HG02642 (cell line): ENCODE measurements around the gene GSTA5.
A peak's percentile ranks its signal among the peaks of the same experiment; 100 is the strongest.
"Not testable (repeated sequence)": the region's sequence is repeated elsewhere in the genome, so short reads cannot be mapped to it uniquely, and the experiment has no call there.

Experiments used
- ATAC-seq: cut with Tn5 transposase; IDR thresholded peaks from one replicate; pipeline ENCODE4 v1.9.1; 2021; ENCODE audit warnings: mild to moderate bottlenecking; ENCODE audit not compliant: unreplicated experiment, poor library complexity

Gene GSTA5

DNA sequence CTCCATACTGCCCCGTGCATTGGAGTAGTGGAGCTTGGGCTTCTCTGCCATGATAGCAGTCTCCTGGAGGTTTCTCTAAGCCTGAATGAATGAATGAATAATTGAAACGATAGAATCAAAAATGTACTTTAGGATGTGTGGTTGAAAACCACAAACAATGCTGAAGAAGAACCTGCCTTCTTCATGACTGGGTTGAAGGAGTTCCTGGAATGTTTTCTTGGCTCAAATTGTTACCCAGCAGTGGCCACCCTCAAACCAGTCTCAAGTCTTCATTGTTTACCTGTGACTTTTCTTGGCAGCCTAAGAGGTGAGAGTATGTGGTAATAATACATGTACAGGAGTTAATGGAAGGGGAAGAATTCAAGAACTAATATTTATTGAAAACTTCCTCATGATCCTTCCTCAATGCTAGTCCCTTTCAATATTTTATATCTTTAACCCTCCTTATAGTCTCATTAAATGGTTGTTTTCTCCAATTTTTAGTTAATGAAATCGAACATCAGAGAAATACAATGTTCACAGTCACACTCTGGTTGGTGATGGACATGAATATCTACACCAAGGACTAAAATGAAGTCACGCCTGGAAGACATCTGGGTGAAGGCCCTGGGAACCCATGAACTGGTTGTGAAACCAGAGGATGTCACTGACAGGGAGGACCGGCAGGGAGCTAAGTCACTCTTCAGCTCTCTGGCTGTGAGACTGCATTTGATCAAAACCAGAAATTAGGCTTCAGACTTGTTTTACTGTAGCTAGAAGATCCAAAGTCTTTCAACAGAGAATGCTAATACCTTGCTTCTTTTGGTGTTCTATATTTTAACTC lies at the start of gene GSTA5:
Gene GSTA5 (minus strand): TSS at position 51 of the 823 bp plus-strand sequence.
- no peak for ATAC-seq

DNA sequence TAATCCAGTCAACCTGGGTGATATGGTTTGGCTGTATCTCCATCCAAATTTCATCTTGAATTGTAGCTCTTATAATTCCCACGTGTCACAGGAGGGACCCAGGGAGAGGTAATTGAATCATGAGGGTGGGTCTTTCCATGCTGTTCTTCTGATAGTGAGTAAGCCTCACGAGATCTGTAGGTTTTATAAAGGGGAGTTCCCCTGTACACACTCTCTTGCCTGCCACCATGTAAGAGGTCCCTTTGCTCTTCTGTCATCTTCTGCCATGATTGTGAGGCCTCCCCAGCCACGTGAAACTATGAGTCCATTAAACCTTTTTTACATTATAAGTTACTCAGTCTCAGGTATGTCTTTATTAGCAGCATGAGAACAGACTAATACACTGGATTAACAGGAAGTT lies 49.4 kb upstream of the GSTA5 start:
- ATAC-seq = no peak

DNA sequence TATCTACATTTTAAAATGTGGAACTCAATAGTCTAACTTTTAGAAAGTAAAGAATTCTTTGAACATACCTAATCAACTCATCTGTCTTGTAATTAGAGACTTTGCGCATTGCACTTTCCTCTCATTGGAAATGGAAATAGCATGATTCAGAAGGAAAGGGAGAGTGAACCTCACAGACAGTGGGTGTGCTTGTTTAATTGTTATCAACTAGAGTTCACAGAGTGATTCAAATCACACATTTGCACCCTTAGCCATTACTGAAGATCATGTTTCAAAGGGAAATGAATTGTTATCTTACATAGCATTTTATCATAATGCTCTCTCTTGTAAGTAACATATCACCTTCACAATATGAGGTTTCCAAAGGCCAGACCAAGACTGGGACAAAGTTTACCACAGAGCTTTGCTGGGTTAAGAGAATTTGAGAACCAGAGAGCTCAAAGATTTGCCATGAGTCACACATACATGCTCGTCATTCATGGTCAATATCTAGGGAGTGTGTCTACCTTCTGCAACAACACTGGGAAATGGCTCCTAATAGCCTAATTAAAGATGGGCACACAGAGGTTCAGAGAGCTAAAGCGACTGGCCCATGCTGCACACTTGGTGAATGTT lies 47.4 kb upstream of the GSTA5 start:
- no peak for ATAC-seq

GRCh38 chr6:52881996-52882841 lies 41.6 kb upstream of the GSTA5 start:
- ATAC-seq = peak; percentile 99

- ATAC-seq = no peak
Measured at GRCh38 chr6:52881662-52881995, 41.0 kb upstream of the GSTA5 start.

DNA sequence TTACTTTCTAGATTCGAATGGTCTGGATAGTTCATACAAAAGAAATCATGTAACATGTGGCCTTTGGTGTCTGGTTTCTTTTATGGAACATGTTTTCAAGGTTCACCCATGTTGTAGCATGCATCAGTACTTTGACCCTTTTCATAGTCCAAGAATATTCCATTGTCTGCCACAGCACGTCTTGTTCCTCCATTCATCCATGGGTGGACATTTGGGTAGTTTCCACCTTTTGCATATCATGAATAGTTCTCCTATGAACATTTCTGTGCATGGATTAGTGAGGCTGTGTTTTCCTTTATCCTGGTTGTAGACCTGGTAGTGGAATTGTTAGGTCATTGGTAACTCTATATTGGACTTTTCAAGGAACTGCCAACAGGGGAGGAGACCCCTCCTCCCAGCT lies 37.2 kb upstream of the GSTA5 start:
- no peak for ATAC-seq

- no peak for ATAC-seq
Measured at GRCh38 chr6:52877168-52877567, 36.6 kb upstream of the GSTA5 start.

GRCh38 chr6:52876056-52876787 lies 35.6 kb upstream of the GSTA5 start:
- no peak for ATAC-seq

DNA sequence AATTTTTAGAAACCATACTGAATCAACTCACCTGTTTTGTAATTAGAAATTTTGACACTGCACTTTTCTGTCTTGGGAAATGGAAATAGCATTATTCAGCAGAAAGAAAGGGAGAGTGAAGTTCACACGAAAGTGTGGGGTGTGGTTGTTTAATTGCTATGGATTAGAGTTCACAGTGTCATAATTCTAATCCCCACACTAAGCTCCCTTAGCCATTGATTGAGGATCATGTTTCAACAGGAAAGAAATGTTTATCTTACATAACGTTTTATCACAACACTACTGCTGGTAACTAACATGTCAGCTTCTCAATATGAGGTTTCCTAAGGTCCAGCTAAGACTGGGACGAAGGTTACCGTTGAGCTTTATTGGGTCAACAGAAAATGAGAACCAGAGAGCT lies 31.4 kb upstream of the GSTA5 start:
- ATAC-seq = no peak

DNA sequence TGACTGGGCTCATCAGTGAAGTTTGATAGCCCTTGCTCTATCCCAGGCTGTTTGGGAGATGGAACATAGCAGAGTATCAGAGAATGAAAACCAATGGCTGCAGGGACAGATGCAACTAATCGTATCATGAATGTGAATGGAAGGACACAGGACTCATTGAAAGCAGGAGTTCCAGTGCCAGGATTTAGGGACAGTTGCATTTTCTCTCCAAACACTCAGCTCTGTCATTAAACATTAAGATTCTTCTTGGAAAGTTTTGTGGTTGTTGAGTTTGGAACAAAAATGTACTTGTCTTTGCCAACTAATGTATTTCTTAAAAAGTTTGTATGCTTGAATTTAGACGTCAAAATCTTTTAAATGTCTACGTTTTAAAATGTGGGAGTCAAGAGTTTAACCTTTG lies 31.0 kb upstream of the GSTA5 start:
- no peak for ATAC-seq

DNA sequence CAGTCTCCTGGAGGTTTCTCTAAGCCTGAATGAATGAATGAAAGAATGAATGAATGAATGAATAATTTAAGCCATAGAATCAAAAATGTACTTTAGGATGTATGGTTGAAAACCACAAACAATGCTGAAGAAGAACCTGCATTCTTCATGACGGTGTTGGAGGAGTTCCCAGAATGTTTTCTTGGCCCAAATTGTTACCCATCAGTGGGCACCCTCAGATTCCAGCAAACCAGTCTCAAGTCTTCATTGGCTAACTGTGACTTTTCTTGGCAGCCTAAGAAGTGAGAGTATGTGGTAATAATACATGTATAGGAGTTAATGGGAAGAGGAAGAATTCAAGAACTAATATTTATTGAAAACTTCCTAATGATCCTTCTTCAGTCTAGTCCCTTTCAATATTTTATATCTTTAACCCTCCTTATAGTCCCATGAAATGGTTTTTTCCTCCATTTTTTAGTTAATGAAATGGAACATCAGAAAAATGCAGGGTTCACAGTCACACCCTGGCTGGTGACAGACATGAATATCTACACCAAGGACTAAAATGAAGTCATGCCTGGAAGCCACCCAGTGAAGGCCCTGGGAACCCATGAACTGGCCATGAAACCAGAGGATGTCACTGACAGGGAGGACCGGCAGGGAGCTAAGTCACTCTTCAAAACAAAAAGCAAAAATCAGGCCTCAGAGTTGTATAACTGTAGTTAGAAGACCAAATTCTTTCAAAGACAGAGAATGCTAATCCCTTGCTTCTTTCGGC lies 29.9 kb upstream of the GSTA5 start:
- not testable (repeated sequence) for ATAC-seq

DNA sequence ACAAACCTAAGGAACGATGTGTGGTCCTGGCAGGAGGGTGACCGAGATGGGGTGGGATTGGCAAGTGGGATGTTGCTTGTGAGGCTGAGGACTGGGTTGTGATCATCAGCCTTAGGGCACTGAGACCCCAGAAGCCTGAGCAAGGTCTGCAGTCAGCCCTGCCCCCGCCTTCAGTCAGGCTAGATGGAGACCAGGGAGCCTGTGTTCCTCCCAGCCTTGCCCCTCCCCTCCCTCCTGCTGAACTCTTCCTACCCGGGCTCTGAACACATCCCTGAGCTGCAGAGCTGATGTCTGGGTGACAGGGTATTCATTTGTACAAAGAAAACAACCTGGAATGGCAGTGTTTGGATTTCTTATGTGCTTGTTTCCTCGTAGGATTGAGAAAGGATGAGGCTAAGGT lies 28.3 kb upstream of the GSTA5 start:
- ATAC-seq = not testable (repeated sequence)

GRCh38 chr6:52868240-52868639 lies 27.6 kb upstream of the GSTA5 start:
- ATAC-seq = no peak

GRCh38 chr6:52861151-52861550 lies 20.5 kb upstream of the GSTA5 start:
- ATAC-seq = not testable (repeated sequence)

- ATAC-seq = no peak
Measured at GRCh38 chr6:52858416-52858815, 17.8 kb upstream of the GSTA5 start.

DNA sequence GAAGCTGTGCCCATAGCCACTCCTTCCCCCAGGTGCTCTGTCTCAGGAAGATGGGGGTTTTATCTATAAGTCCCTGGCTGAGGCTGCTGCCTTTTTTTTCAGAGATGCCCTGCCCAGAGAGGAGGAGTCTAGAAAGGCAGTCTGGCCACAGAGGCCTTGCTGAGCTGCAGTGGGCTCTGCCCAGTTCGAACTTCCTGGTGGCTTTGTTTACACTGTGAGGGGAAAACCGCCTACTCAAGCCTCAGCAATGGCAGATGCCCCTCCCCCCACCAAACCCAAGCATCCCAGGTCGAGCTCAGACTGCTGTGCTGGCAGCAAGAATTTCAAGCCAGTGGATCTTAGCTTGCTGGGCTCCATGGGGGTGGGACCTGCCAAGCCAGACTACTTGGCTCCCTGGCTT lies 15.5 kb upstream of the GSTA5 start:
- not testable (repeated sequence) for ATAC-seq

DNA sequence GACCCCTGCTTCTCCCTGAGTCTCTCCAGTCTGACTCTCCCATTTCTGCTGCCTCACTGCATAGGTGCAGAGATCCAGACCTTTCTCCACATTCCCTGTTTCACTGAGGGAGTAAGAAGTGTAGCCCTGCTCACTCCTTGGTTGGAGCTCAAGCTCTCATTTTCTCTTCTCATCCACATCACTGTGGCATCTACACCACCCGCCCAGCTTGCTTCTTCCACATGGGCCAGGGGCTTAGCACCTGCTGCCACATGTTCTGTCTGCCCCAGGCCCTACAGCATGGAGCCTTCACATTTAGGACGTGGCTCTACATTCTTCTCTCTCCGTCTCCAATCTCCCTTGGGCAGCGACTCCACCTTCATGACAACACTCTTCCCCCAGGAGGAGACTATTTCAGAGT lies 8.5 kb upstream of the GSTA5 start:
- no peak for ATAC-seq

- ATAC-seq = no peak
Measured at GRCh38 chr6:52846002-52846401, 5.4 kb upstream of the GSTA5 start.

GRCh38 chr6:52843605-52844004 lies 3.0 kb upstream of the GSTA5 start:
- no peak for ATAC-seq
